ENCODE results near the gene APLP1. TPM values are rescaled to one million over a fixed set of nuclear protein-coding genes. Genes with fewer than 3 reads are reported as not detected.

APLP1 gene
- total RNA-seq = 10 to 100 TPM in 1 of 4 donors, 1 to 10 TPM in 3; 1.1 to 10.1 (median 2.3) TPM

DNA sequence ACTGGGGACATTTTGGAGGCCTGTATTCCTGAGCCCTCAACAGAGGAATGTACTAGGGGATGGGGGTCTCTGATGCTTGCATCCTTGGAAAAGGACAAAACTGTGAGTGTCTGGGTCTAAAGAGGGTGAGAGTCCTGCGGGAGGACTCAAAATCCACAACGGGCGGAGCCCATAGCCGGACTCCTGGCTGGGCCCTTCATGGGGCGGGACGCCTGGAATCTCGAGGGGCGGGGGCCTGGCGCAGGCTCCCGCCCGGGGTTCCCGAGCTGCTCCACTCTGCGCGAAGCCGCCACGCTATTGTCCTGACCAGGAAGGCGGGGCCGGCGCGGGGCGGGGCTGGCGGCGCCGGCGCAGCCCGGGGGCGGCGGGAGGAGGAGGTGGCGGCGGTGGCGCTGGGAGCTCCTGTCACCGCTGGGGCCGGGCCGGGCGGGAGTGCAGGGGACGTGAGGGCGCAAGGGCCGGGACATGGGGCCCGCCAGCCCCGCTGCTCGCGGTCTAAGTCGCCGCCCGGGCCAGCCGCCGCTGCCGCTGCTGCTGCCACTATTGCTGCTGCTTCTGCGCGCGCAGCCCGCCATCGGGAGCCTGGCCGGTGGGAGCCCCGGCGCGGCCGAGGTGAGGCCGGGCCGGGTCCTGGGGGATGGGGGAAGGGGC, at the start of gene APLP1:
Gene APLP1, plus strand, starts transcription at position 403 of the 651 bp plus-strand sequence. Its CDS starts 63 bp downstream, at position 466.
- ATAC-seq (ENCODE audit: low FRiP score) (peak; percentile 62), DNase-seq (ENCODE audit: low spot score) (no peak)
- TF ChIP-seq, protein P1, sequence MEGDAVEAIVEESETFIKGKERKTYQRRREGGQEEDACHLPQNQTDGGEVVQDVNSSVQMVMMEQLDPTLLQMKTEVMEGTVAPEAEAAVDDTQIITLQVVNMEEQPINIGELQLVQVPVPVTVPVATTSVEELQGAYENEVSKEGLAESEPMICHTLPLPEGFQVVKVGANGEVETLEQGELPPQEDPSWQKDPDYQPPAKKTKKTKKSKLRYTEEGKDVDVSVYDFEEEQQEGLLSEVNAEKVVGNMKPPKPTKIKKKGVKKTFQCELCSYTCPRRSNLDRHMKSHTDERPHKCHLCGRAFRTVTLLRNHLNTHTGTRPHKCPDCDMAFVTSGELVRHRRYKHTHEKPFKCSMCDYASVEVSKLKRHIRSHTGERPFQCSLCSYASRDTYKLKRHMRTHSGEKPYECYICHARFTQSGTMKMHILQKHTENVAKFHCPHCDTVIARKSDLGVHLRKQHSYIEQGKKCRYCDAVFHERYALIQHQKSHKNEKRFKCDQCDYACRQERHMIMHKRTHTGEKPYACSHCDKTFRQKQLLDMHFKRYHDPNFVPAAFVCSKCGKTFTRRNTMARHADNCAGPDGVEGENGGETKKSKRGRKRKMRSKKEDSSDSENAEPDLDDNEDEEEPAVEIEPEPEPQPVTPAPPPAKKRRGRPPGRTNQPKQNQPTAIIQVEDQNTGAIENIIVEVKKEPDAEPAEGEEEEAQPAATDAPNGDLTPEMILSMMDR (IDR thresholded peaks at IDR 0.05) = no peak

DNA sequence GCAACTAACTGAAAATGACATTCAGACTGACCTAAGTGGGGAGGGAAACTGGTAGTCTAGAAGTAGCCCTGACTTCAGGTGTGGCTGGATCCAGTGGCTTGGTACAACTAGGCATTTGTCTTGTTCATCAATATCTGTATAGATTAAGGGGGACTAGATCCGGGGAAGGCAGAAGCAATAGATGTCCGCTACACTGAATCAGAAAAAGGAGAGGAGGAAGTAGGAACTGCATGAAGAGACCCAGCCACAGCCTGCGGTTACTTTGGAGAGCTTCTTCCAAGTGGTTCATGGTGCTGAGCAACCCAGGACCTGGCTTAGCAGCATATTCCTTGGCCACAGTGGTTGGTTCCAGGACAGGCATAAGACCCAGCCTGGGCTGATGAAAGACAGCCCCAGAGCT, 45.8 kb upstream of the APLP1 start:
- no peak for DNase-seq (ENCODE audit: low spot score)
- ATAC-seq (ENCODE audit: low FRiP score) = no peak
- TF ChIP-seq, protein P1 (IDR thresholded peaks at IDR 0.05) = no peak

DNA sequence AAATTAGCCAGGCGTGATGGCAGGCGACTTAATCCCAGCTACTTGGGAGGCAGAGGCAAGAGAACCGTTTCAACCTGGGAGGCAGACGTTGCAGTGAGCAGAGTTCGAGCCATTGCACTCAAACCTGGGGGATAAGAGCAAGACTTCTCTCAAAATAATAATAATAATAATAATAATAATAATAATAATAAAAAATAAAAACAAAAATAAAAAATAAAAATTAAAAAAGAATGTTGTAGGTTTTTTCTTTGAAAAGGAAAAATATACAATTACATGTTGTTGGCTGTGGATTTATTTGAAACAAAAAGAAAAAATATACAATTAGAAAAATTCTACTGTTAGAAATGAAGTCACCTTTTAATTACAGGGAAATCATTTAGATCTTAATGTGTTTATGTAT, 44.2 kb upstream of the APLP1 start:
- ATAC-seq (ENCODE audit: low FRiP score) (no peak), DNase-seq (ENCODE audit: low spot score) (no peak)
- TF ChIP-seq, protein P1 (IDR thresholded peaks at IDR 0.05) = no peak

DNA sequence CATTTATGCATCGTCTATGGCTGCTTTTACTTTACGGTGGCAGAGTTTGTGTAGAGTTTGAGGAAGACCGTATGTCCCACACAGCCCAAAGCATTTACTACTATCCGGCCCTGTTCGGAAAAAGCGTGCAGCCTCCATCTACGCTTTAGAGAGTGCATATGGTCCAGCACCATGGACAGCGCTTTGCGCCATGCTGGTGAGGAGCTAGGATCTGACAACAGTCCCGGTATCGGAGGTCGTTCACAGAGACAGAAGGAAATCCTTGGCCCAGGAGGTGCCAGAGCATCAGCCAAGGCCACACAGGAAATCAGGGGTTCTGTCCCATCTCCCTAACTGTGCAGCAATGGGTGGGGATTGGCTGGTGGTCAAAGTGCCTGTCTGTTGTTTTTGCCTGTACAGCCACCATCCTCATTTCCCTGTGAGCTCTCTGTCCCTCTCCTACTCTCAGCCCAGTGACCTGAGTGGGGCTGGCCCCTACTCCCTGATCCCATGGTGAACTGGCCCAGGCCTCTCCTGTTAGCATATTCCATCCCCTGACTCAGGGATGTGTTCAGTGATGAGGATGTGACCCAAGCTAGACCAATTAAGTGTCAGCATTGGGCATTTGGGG, 39.6 kb upstream of the APLP1 start:
- DNase-seq (ENCODE audit: low spot score) (peak; percentile 41), ATAC-seq (ENCODE audit: low FRiP score) (no peak)
- TF ChIP-seq, protein P1 (IDR thresholded peaks at IDR 0.05) = no peak

DNA sequence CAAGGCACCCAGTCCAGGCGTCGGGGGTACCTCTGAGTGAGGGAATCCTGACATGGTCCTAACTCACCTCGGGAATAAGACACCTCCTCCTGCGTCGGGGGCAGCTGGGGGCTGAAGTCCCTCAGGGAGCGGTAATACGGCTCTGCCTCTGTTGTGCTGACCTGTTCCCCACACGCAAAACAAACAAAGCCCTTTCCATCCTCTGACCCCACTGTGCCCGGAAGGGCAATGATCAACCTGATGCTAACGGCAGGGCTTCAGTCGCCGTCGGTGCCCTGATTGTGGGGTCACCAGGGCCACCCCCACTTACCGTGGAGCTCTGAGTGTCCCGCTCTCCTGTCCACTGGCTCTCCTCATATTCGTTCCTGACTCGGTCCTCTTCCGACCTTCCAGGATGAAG, 37.4 kb upstream of the APLP1 start:
- DNase-seq (ENCODE audit: low spot score) = no peak
- TF ChIP-seq, protein P1 (IDR thresholded peaks at IDR 0.05) = no peak
- ATAC-seq (ENCODE audit: low FRiP score) = no peak

DNA sequence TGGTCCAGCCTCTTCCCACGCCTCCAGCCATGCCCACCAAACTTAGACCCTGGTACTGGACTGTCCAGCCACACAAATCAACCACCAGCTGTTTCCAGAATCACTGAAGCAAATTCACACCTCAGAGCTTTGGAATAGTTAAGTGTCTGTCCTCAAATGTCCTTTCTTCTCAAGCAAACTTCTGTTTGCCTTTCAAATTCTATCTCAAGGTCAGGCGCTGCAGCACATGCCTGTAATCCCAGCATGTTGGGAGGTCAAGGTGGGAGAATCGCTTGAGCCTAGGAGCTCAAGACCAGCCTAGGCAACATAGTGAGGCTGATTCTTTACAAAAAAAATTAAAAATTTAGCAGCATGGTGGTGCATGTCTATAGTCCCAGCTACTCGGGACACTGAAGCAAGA, 36.3 kb upstream of the APLP1 start:
- no peak for ATAC-seq (ENCODE audit: low FRiP score)
- no peak for DNase-seq (ENCODE audit: low spot score)

More for the DNA sequence above, 36.3 kb upstream of the APLP1 start:
- TF ChIP-seq, protein P1 (IDR thresholded peaks at IDR 0.05) = no peak
